HepG2 (cell line): ENCODE measurements around the gene RFC2. TPM values are rescaled to one million over a fixed set of nuclear protein-coding genes. Genes with fewer than 3 reads are reported as not detected.

Experiments
- ASH2L ChIP-seq: fragments of 300-600, 200-600 bp; sonication (generic); IDR thresholded peaks from 2 replicates; pipeline ENCODE4 v1.7.0; 2017; ENCODE audit warnings: low read depth, mild to moderate bottlenecking, moderate library complexity, mixed read lengths, low read length; ENCODE audit not compliant: insufficient read length
- ATF4 ChIP-seq, 2 experiments: fragments of 450-650 bp in 1 of 2; sonication (generic) in 1 of 2; formaldehyde crosslinking; IDR thresholded peaks; 2 replicates each; pipeline versions ENCODE4 v1.5.0 to v1.8.0; 2020 to 2022; ENCODE audit warnings: mild to moderate bottlenecking in 1 of 2, missing genetic modification reagents in 1 of 2
- FIP1L1 ChIP-seq: fragments of 200-400 bp; formaldehyde crosslinking; IDR thresholded peaks from 2 replicates; pipeline ENCODE4 v1.6.1; 2018; ENCODE audit warnings: low read depth, mild to moderate bottlenecking, low read length, moderate library complexity, borderline replicate concordance; ENCODE audit not compliant: insufficient read depth
- FOXJ3 ChIP-seq: sonication (generic); formaldehyde crosslinking; IDR thresholded peaks from 2 replicates; pipeline ENCODE4 v1.4.0; 2020; ENCODE audit warnings: missing genetic modification reagents, mild to moderate bottlenecking, borderline replicate concordance
- GLI4 ChIP-seq: sonication (generic); formaldehyde crosslinking; IDR thresholded peaks from 2 replicates; pipeline ENCODE4 v1.5.1; 2020; ENCODE audit warnings: missing genetic modification reagents, mild to moderate bottlenecking, moderate library complexity, borderline replicate concordance
- HNF4A ChIP-seq: sonication (generic); formaldehyde crosslinking; IDR thresholded peaks from 2 replicates; pipeline ENCODE4 v1.4.0; 2020; ENCODE audit warnings: missing genetic modification reagents
- MAF1 ChIP-seq: sonication (generic); formaldehyde crosslinking; IDR thresholded peaks from 2 replicates; pipeline ENCODE4 v1.5.0; 2020; ENCODE audit warnings: missing genetic modification reagents, borderline replicate concordance
- MIXL1 ChIP-seq: IDR thresholded peaks from 2 replicates; pipeline ENCODE4 v1.6.1; 2016
- MXI1 ChIP-seq: IDR thresholded peaks from 3 replicates; pipeline ENCODE4 v1.6.1; 2012; ENCODE audit warnings: low read depth, low read length, inconsistent platforms, borderline replicate concordance
- PRMT3 ChIP-seq: sonication (generic); formaldehyde crosslinking; IDR thresholded peaks from 2 replicates; pipeline ENCODE4 v1.8.1; 2022; ENCODE audit warnings: low read depth, mild to moderate bottlenecking, moderate library complexity, missing genetic modification reagents, borderline replicate concordance
- SALL2 ChIP-seq: sonication (generic); formaldehyde crosslinking; IDR thresholded peaks from 2 replicates; pipeline ENCODE4 v1.8.1; 2023; ENCODE audit warnings: mild to moderate bottlenecking, missing genetic modification reagents, inconsistent platforms
- SAP130 ChIP-seq: IDR thresholded peaks from 2 replicates; pipeline ENCODE4 v1.6.1; 2016; ENCODE audit warnings: low read depth
- TAF1 ChIP-seq: sonication (generic); formaldehyde crosslinking; IDR thresholded peaks from 2 replicates; pipeline ENCODE4 v1.4.0; 2020; ENCODE audit warnings: missing genetic modification reagents
- TBL1XR1 ChIP-seq: fragments of 150-350 bp; IDR thresholded peaks from 2 replicates; pipeline ENCODE4 v1.6.1; 2014; ENCODE audit warnings: borderline replicate concordance, low read length; ENCODE audit not compliant: partially characterized antibody
- TEF ChIP-seq: sonication (generic); formaldehyde crosslinking; IDR thresholded peaks from 2 replicates; pipeline ENCODE4 v1.5.0; 2020; ENCODE audit warnings: missing genetic modification reagents
- ZNF263 ChIP-seq: sonication (generic); formaldehyde crosslinking; IDR thresholded peaks from 2 replicates; pipeline ENCODE4 v1.4.0; 2020; ENCODE audit warnings: missing genetic modification reagents
- ZNF33A ChIP-seq: sonication (generic); formaldehyde crosslinking; IDR thresholded peaks from 2 replicates; pipeline ENCODE4 v1.5.1; 2020; ENCODE audit warnings: missing genetic modification reagents, mild to moderate bottlenecking, moderate library complexity, borderline replicate concordance
- ZNF646 ChIP-seq: sonication (generic); formaldehyde crosslinking; IDR thresholded peaks from 2 replicates; pipeline ENCODE4 v1.9.0; 2021; ENCODE audit warnings: mild to moderate bottlenecking, missing genetic modification reagents
- ZNF768 ChIP-seq: sonication (generic); formaldehyde crosslinking; IDR thresholded peaks from 2 replicates; pipeline ENCODE4 v1.4.0; 2020; ENCODE audit warnings: missing genetic modification reagents
- polyA plus RNA-seq, 8 experiments: library from polyadenylated mRNA; depleted of rRNA in 3 of 8; stranded (reverse) in 7 of 8; unstranded in 1 of 8; fragments of >200 nt; fragmentation: Illumina TruSeq in 4 of 8; extraction: Trizol in 4 of 8; gene quantifications; 2 replicates each; pipeline versions ENCODE4 v1.2.1 to v1.2.3, GENCODE V29; 2011 to 2016; ENCODE audit warnings: low read depth in 4 of 8, missing spikeins in 1 of 8, mixed read lengths in 1 of 8; ENCODE audit not compliant: insufficient read depth in 1 of 8
- total RNA-seq, 5 experiments: library from RNA; depleted of rRNA; stranded (reverse); fragments of >200 nt; fragmentation: Illumina TruSeq; extraction: Trizol; gene quantifications; 2 replicates each; pipeline ENCODE4 v1.2.3, GENCODE V29; 2016; ENCODE audit warnings: low read depth in 1 of 5
- TF ChIP-seq, protein P1 (sequence below): sonication (generic); formaldehyde crosslinking; IDR thresholded peaks from 2 replicates; pipeline ENCODE4 v1.5.0; 2020; ENCODE audit warnings: missing genetic modification reagents, mild to moderate bottlenecking, borderline replicate concordance
- TF ChIP-seq, protein P2 (sequence below): sonication (generic); formaldehyde crosslinking; IDR thresholded peaks from 2 replicates; pipeline ENCODE4 v1.4.0; 2020; ENCODE audit warnings: mild to moderate bottlenecking, missing genetic modification reagents

Gene RFC2
- total and polyA plus RNA-seq, 2 of the 13 experiments (the other 11 are each of a cell fraction or from before 2014, with no cell fraction given) = 14.6 to 43.5 TPM

DNA sequence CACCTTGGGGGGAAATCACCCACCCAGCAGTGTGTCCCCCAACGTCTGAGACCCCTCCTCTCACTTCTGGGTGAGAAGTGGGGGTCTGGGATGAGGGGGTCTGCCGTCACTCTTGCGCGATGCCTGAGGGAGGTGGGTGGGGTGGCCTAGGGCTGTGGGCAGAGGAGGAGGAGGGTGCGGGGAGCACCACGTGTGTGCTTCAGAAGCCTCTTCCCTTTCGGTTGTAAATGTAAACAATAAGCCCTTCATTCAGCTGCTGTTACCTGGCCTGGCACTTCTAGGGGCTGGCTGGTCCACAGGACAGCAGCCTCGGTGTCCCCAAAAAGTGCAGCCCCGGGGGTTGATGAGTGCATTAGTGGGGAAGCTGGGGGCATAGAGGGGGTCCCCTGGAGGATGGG, 36.4 kb upstream of the RFC2 start (continued):
- no peak for TF ChIP-seq ZNF646 (CRISPR knock-in tag)
- no peak for TF ChIP-seq HNF4A (CRISPR knock-in tag)
- TF ChIP-seq SAP130 (CRISPR knock-in tag) = peak; percentile 61
- no peak for TF ChIP-seq FOXJ3 (CRISPR knock-in tag)
- no peak for TF ChIP-seq TBL1XR1
- TF ChIP-seq MIXL1 = no peak
- no peak for TF ChIP-seq TEF
- TF ChIP-seq SALL2 = no peak
- no peak for TF ChIP-seq PRMT3
- no peak for TF ChIP-seq ZNF33A (CRISPR knock-in tag)
- TF ChIP-seq ASH2L = no peak
- no peak for TF ChIP-seq ATF4 (CRISPR knock-in tag; IDR thresholded peaks at IDR 0.05)
- TF ChIP-seq MAF1 (CRISPR knock-in tag) = no peak
- peak; percentile 99 for TF ChIP-seq ZNF263 (CRISPR knock-in tag)
- TF ChIP-seq, protein P1, sequence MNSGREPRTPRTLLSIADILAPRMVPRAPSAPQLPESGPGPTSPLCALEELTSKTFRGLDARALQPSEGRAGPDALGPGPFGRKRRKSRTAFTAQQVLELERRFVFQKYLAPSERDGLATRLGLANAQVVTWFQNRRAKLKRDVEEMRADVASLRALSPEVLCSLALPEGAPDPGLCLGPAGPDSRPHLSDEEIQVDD = no peak
- no peak for TF ChIP-seq TAF1 (CRISPR knock-in tag)
- TF ChIP-seq, protein P2, sequence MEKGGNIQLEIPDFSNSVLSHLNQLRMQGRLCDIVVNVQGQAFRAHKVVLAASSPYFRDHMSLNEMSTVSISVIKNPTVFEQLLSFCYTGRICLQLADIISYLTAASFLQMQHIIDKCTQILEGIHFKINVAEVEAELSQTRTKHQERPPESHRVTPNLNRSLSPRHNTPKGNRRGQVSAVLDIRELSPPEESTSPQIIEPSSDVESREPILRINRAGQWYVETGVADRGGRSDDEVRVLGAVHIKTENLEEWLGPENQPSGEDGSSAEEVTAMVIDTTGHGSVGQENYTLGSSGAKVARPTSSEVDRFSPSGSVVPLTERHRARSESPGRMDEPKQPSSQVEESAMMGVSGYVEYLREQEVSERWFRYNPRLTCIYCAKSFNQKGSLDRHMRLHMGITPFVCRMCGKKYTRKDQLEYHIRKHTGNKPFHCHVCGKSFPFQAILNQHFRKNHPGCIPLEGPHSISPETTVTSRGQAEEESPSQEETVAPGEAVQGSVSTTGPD (CRISPR knock-in tag) = no peak
- no peak for TF ChIP-seq FIP1L1
- TF ChIP-seq ZNF768 (CRISPR knock-in tag) = no peak
- 0 out of 3 replicates have a peak, but pooled peaks have one; percentile 19 for TF ChIP-seq MXI1
- TF ChIP-seq GLI4 (CRISPR knock-in tag) = no peak
